Right hindlimb (tissue), 1 donor: ENCODE results near the gene GATAD2B.
A peak's percentile ranks its signal among the peaks of the same experiment; 100 is the strongest.
"Not testable (repeated sequence)": the region's sequence is repeated elsewhere in the genome, so short reads cannot be mapped to it uniquely, and the experiment has no call there.

Experiments
- DNase-seq: peaks from one replicate; pipeline ENCODE4 v3.0.0-alpha.2; 2018

Gene GATAD2B

DNA sequence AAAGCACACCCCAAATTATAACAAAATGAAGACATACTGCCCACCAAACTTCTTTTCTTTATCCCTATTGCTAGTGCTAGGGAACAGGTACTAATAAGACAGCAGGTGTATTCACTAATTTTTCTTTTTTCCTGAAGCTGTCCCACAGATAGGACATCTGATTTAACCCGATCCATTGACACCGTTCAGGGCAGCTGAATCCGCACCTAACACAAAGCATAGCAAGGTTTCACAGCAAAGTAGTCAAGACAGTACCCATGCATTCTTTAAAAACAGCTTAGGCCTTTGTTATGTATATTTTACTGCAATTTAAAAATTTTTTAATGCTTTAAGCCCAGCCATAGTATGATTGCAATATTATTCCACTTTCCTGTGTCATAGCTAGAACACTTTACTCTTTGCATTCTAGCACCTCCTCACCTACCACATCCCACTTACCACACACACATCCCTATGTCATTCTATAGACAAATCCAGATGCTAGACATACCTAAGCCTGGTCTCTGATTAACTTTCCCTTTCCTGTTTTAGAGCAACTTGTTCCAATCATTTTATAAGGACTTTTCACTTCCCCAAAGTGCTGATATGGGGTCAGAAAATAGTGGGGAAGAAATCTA is 40.4 kb downstream of the GATAD2B start:
- no peak for DNase-seq

DNA sequence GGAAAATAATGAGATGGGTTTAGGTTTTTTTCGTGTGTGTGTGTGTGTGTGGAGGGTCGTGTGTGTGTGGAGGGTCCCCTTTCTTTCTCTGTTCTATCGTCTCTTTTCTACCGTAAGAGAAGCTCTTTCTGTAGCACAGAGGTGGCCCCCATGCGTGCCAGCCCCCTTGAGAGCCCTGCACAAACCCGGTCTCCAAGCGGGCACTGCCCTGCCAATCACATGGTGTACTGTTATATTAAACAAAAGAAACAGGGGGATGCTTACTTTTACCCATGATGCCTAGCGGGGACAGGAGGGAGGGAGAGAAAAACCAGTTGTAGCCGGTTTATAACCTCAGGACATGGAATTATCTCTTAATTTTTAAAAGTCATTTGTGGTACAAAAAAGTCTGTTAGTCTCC is 41.0 kb downstream of the GATAD2B start:
- peak; percentile 61 for DNase-seq

- DNase-seq, result peak; percentile 96
Measured at GRCh38 chr1:153880962-153881361, 41.8 kb downstream of the GATAD2B start.

DNA sequence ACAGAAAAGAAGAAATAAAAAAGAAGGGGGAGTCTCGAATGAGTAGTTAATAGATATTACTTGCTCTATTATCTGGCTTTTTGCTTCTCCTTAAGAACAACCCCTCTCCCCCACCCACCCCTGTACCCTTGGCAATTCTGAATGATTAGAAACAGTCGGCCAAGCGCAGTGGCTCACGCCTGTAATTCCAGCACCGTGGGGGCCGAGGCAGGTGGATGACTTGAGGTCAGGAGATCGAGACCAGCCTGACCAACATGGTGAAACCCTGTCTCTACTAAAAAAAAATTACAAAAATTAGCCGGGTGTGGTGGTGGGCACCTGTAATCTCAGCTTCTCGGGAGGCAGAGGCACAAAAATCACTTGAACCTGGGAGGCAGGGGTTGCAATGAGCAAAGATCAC is 42.7 kb downstream of the GATAD2B start:
- no peak for DNase-seq

- DNase-seq, result no peak
Measured at GRCh38 chr1:153877112-153877511, 45.7 kb downstream of the GATAD2B start.

GRCh38 chr1:153872934-153873333 is 49.8 kb downstream of the GATAD2B start:
- no peak for DNase-seq

DNA sequence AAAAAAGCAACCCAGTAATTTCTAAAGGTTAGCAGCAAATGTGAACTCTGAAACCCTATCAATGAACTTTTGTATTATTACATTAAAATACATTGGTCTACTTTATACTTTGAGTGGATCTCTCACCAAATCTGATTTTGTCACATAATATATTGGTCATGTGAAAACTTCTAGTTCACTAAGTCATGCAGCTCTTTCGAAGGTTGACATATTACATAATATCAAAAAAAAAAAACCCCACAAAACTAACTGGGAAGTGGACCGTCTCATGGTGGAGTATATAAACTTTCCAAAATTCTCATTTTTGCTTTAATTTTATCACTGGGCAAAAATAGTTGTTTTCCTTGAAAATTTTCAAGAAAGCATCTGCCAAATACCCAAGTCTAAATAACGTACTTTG is 50.4 kb downstream of the GATAD2B start:
- DNase-seq, result no peak

DNA sequence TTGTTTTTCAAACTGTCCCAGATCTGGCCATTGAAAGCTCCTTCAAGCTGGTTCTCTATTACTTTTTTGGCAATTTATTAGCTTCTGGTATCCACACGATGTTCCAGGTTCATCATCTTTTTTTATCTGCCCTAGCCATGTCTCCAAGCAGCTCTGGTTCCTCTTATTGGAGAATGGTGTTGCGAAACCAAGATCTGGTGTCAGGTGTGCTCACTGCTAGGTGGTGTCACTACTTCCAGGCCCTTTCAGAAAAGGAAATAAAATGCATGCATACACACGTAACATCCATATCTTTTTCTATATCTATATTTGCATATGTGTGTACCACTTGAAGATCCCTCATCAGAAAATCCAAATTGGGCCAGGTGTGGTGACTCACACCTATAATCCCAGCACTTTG is 53.3 kb downstream of the GATAD2B start:
- DNase-seq, result no peak

DNA sequence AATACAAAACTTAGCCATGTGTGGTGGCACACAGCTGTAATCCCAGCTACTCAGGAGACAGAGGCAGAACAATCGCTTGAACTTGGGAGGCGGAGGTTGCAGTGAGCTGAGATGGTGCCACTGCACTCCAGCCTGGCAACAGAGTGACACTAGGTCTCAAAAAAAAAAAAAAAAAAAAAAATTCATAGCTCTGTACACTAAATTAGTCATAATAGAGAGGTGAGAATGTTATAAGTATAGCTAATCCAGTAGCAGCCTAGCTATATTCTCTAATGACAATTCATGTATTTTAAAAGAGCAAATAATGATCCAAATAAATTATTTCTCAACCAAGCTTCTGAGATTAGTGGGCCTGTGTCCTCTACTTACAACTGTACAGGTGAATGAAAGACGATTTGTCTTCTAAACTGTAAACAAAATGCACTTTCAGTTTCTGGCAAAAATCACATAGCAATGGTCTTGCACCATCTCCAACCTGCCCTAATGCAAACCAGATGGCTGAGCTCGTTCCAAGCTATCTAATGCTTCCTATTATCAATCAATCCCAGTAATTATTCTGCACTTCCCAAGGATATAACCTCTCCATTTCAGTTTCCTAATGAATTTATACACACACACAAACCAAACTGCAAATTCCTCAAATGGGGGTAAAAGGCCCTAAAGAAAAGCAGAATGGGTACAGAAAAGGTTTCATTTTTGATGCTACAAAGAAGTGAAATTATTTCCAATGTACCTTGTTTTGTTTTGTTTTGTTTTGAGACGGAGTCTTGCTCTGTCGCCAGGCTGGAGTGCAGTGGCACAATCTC is 56.5 kb downstream of the GATAD2B start:
- no peak for DNase-seq

DNA sequence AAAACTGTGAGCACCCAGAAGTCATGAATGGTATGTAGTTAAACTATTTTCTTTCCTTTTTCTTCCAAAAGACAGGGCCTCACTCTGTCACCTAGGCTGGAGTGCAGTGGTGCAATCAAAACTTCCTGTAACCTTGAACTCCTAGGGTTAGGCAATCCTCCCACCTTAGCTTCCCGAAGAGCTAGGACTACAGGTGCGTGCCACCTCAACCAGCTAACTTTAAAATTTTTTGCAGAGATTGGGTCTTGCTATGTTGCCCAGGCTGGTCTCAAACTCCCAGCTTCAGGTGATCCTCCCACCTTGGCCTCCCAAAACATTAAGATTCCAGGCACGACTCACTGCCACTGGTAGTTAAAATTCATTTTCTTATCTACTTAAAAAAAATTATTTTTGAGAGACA is 62.5 kb downstream of the GATAD2B start:
- no peak for DNase-seq

DNA sequence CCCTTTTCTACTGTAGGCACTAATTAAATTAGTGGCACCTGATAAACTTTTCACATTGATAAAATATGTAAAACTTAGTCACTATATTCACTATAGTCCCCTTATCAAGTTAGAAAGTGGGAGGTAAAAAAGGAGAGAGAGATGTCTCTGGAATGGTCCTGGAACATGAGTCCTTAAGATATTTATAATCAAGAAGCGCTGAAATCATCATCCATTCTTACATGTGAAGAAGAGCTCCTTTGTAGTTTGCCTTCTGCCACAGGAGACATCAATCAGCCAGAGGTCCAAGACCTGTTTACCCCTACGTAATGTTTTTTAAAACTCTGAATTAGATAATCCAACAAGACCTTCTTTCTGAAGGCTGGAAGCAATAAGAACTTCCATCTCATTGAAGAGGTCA is 65.3 kb downstream of the GATAD2B start:
- no peak for DNase-seq

GRCh38 chr1:153856763-153857162 is 66.0 kb downstream of the GATAD2B start:
- no peak for DNase-seq

DNA sequence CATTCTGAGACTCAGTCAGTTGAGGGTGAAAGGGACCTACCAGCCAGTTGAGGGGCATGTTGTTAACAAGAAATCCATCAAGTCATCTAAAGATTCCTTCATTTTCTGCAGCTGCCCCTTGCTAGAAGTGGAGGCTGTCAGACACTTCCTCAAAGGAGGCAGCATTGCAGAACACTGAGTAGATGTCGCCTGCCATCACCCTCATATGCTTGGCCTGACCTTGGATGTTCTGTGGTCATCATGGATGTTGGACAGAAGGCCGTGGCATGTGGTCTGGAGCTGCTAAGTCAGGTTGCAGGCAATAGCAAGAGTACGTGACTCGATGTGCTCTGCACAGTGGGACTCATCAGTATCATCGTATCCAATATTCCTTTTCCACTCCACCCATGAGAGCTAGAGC is 70.6 kb downstream of the GATAD2B start:
- no peak for DNase-seq

DNA sequence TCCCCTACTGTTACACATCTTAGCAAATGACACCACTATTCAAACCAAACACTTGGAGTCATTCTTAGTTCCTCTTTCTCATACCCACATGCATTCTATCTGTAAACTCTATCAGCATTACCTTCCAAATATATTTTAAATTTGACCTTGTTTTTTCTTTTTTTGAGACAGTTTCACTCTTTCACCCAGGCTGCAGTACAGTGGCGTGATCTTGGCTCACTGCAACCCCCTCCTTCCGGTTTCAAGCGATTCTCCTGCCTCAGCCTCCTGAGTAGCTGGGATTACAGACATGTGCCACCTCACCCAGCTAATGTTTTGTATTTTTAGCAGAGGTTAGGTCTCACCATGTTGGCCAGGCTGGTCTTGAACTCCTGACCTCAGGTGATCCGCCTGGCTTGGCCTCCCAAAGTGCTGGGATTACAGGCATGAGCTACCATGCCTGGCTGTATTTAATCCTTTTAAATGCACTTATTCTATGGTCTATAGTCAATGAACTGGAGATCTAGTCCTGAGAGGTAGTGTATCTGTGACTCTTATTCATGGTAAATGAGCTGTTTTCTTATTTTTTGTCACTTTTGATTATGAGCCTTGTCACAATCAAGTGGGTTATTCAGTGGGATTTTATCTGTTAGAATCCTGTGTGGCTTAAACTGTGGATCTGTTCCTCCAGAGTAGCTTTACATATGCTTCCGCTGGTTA is 73.1 kb downstream of the GATAD2B start:
- DNase-seq, result no peak

DNA sequence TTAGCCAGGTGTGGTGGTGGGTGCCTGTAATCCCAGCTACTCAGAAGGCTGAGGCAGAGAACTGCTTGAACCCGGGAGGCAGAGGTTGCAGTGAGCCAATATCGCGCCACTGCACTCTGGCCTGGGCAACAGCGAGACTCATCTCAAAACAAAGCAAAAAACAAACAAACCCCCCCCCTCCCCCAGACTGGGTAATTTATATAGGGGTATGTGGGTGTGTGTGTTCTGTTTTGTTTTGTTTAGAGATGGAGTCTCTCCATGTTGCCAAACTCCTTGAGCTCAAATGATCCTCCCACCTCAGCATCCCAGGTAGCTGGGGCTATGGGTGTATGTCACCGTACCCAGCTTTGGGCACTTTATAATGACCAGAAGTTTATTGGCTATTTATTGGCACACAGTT is 74.0 kb downstream of the GATAD2B start:
- DNase-seq, result no peak

DNA sequence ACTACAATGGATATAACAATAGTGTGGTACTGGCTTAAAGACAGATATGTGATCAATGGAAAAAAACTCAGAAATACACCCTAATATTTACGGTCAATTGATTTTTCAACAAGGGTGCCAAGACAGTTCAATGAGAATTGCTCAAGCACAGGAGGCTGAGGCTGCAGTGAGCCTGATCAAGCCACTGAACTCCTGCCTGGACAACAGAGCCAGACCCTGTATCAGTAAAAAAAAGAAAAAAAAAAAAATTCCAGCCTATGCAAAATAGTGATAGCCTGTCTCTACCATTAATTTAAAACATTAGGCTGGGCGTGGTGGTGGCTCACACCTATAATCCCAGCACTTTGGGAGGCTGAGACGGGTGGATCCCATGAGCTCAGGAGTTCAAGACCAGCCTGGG is 77.6 kb downstream of the GATAD2B start:
- no peak for DNase-seq

DNA sequence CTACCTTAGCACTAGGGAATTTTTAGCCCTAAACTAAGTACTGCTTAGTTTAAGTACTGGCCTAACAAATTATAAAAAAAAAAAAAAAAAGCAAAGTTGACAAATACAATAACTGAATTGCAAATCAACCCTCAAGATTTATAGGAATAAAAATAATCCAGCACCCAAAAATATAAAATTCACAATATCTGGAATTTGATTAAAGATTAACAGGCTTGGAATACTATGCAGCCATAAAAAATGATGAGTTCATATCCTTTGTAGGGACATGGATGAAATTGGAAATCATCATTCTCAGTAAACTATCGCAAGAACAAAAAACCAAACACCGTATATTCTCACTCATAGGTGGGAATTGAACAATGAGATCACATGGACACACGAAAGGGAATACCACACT is 78.4 kb downstream of the GATAD2B start:
- DNase-seq, result not testable (repeated sequence)

GRCh38 chr1:153842006-153842471 is 80.7 kb downstream of the GATAD2B start:
- DNase-seq, result no peak

- no peak for DNase-seq
Measured at GRCh38 chr1:153841463-153841994, 81.2 kb downstream of the GATAD2B start.

DNA sequence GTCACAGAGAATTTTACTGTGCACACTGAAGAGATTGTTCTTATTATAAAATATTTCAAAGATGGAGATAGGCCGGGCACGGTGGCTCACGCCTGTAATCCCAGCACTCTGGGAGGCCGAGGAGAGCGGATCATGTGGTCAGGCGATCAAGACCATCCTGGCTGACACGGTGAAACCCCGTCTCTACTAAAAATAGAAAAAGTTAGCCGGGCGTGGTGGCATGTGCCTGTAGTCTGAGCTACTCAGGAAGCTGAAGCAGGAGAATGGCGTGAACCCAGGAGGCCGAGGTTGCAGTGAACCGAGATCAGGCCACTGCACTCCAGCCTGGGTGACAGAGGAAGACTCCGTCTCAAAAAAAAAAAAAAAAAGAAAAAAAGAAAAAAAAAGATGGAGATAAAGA is 82.0 kb downstream of the GATAD2B start:
- not testable (repeated sequence) for DNase-seq

DNA sequence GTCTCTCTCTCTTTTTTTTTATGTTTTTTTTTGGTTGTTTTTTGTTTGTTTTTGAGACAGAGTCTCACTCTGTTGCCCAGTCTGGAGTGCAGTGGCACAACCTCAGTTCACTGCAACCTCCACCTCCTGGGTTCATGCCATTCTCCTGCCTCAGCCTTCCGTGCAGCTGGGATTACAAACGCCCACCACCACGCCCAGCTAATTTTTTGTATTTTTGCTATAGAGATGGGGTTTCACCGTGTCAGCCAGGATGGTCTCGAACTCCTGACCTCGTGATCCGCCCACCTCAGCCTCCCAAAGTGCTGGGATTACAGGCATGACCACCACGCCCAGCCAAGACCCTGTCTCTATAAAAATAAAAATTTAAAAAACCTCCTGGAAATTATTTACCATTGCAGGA is 88.8 kb downstream of the GATAD2B start:
- not testable (repeated sequence) for DNase-seq

DNA sequence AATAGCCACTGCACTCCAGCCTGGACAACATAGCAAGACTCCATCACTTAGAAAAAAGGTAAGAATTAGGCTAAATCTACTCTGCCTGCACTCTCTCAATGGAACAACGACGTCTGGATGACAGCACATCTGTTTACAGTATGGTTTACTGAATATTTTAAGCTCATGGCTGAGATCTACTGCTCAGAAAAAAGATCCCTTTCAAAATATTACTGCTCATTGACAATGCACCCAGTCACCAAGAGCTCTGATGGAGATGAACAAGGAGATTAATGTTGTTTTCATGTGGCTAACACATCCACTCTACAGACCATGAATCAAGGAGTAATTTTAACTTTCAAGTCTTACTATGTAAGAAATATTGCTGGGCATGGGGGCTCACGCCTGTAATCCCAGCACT is 89.6 kb downstream of the GATAD2B start:
- no peak for DNase-seq

DNA sequence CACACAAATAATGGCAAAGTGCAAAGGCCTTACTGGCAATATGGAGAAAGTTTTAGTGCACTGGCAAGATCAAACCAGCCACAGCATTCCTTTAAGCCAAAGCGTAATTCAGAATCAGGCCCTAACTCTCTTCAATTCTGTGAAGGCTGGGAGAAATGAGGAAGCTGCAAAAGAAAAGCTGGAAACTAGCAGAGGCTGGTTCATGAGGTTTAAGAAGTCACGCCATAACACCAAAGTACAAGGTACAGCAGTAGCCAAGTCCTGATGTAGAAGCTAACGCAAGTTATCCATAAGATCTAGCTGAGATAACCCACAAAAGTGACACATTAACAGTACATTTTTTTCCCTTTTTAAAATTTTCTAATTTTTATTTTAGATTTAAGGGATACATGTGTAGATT is 90.5 kb downstream of the GATAD2B start:
- DNase-seq, result no peak

- DNase-seq, result no peak
Measured at GRCh38 chr1:153831026-153831425, 91.7 kb downstream of the GATAD2B start.
